GM19238 (cell line): Measurements from ENCODE around the gene TBCD.

Source experiments
- DNase-seq: peaks from one replicate; pipeline ENCODE4 v3.0.0; 2011; ENCODE audit warnings: low spot score; ENCODE audit not compliant: insufficient read length

The TBCD gene

DNA sequence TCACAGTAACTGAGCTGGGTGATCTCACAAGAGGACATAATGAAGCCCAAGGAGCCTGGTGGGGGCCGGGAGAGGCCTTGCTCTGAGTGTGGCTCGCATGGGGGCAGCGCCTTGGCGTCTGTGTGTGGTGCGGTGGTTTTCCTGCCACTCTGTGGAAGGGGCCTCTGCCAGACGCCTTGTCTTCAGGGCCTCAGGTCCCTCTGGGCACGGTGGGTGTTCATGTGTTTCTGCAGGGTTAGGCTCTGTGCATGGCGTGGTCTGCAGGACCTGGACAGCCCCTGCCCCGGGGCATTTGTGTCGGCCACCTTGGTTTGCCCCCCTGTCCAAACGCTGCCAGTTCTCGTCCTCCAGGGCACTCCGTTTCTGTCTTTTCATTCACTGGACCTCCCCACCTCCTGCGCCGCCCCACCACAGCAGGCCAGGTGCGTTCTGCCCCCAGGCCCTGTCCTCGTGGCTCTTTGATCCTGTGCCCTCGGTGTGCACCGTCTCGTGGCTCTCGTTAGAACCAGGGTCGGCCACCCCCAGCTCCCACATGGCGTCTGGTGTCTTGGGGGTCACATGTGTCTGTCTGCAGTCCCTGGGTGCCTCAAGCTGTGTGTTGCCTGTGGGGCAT is 131.7 kb downstream of the TBCD start:
- DNase-seq: no peak

DNA sequence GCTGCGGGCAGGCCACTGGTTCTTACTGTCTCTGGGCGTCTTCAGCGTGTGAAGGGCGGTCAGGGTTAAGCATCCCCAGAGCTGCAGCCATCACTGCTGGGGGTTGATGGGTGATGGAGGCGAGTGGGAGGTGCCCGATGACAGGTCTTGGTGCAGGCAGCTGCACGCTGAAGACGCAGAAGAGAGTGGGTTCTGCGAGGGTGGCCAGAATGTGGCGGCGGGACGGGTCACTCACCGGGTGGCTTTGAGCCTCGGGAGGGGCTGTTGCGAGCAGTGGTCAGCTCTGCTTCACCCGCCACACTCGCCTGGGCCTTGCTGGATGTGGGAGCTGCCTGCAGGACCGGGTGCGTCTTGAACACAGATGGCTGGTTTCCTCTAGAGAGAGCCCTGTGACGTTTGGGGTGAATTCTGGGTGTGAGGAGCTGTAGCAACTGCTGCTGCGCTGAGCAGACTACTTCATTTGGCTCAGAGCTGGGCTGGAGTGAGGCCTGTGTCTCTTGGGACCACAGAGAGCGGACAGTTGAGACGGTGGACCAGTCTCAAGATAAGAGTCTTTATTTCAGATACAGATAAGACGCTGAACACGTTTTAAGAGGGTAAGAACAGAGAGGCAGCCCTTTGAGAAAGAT is 132.6 kb downstream of the TBCD start:
- DNase-seq: no peak

DNA sequence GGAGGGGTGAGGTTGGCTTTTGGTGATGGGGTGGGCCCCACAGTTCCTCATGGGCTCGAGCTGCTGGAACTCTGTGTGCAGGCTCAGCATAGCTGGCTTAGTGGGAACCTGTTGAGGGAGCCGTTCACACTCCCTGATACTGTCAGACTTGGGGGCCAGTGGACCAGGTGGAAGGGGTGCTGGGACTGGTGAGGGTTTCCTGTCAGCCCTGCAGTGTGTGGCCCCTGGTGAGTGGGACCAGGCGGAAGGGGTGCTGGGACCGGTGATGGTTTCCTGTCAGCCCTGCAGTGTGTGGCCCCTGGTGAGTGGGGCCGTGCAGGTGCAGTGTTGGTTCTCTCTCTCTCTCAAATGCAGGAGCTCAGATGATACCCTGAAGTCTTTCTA is 133.1 kb downstream of the TBCD start:
- DNase-seq: peak; percentile 54

DNA sequence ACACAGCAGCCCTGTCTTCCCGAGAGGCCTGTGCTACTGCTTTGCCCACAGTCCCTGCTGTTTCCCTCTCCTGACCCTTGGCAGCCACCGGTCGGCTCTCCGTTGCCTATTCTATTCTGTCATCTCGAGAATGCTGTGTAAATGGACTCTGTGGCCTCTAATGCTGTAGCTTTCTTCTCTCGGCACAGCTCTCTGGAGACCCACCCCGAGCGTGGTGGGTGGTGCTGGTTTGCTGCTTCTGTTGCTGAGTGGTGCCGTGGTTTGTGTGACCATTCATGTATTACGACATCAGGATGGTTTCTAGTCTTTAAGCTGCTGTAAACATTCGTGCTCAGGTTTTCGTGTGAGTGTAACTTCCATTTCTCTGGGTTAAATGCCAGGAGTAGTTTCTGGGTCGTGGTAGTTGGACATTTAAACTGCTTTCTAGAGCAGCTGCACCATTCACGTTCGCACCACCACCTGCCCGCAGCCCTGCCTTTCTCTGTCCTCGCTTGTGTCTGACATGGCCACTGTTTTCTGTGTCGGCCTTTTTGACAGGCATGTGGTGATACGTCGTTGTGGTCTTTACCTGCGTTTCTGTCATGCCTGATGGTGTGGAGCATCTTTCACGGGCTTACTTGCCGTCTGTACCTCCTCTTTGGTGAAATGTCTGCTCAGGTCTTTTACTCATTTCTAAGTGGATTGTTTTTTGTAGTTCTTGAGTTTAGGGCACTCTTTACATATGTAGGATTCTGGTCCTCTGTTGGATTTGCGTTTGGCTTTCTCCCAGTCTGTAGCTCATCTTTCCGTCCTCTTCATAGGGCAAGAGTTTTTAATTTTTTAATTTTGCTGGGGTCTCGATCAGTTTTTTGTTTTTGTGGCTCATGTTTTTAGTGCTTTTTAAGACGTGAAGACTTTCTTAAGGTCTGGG is 135.6 kb downstream of the TBCD start:
- no peak for DNase-seq

DNA sequence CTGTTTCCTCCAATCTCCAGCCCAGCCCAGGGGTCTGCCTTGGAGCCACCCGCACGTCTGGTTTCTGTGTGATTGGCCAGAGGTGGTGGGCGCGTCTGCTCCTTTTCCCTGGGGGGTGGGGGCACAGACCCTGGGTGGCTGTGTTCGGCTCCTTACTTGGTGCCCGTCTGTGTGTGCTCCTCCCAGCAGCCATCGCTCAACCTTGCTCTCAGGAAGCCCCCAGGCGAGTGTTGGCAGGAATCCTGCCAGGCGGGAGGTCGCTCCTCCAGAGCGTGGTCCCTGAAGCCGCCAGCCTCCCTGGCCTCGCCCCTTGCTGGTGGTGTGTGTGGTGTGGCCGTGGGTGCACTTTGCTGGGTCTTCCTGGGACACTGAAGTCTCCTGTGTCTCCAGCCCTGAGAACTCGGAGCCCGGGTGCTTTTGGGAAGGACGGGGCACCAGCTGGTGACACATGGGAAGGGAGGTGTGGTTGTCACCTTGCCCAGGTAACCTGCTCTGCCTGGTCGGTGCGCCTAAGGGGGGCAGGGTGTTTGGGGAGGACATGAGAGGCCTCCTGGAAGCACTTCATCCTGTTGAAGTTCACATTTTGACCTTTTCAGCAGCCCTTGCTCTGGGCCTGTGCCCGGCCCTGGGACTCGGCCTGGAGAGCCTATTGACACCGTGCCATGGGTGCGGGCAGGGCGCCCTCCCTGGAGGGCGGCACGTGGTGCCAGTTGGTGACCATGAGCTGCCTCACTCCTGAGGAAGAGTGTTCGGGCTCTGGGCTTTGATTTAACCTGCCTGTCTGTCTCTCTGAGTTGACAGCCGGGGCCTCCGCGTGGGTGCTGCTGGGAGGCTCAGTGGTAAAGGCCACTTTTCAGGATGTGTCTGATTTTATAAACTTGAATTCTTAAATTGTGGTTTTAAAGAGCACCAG is 137.0 kb downstream of the TBCD start:
- DNase-seq: no peak

DNA sequence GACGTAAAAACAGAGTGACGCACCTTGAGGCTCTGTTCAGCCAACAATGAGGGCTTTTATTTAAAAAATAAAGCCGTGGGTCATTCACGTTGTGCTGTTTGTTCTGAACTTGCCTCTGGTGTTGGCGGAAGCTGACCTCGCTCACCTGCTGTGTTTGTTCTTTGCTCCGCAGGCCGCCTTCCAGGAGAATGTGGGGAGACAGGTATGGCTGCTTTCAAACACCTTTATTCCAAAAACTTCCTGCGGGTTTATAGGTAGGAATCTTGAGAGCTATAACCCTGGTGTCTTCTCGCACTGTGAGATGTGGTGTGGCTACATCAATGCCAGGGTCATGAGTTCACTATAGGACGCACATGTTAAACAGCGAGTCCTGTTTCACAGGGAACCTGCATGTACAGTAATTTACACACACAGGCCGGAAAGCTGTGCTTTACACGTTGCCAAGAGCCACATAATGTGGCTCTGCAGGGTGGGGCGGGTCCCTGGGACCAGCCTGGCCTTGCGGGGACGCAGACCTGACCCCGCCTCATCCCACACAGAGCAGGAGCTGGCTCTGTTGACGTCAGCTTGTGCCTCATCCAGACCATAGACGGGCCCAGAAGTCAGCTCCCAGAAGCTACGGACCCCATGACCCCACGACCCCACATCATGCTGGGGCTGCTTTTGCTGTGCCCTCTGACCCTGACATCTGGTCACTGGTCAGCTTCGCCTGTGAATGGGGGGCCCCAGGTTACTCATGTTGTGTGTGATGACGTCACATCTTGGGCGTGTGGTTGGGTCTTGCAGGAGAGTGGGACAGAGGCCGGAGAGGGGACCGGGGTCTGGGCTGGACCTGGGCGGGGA is 137.9 kb downstream of the TBCD start:
- no peak for DNase-seq

DNA sequence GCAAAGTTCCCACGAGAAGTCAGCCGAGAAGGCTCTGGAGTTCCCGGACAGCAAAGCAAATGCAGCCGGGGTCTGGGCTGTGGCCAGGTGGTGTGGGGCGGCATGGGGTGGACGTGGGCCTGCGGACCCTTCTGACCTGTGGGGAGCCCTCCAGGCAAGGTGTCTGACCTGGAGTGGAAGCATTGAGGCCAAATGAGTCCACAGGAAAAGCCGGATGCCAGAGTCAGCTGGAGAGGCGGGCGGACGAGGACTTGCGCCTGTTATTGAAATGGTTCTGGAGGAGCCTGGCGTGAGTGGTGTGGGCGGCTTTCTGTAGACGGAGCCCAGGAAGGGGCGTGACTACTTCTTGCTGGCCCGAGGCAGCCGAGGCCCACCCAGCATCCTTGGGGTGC is 138.5 kb downstream of the TBCD start:
- DNase-seq: no peak

DNA sequence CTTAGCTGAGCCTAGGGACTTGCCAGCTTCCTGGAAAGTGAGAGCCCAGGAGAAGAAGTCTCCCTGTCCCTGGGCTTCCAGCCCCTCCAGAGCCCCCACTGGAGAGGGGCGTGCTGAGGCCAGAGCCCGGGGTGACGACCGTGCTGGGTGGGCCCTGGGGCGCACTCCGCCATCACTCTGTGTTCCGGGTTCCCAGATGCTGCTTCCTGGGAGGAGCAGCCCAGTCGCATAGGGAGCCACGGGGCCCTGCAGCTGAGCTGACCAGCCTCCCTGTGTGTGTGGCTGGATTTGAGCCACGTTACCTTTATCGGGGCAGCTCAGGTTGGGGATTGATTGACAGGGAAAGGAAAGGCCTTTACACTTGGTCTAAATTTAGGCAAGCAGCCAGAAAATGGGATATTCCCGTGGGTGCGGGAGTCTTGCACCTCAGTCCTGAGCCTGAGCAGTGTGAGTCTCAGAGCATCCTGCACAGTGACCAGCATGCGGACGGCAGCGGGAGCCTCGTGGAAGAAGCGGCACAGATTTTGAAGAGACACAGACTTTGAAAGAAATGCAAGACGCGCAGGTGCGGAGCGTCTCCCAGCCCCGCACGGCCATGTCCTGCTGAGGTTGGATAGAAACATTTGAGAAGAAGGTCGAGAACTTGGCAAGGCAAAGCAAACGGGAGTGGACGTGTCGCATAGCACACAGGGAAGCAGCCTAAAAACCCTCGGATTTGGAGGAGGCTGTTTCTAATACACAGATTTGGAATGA is 139.2 kb downstream of the TBCD start:
- DNase-seq: no peak

DNA sequence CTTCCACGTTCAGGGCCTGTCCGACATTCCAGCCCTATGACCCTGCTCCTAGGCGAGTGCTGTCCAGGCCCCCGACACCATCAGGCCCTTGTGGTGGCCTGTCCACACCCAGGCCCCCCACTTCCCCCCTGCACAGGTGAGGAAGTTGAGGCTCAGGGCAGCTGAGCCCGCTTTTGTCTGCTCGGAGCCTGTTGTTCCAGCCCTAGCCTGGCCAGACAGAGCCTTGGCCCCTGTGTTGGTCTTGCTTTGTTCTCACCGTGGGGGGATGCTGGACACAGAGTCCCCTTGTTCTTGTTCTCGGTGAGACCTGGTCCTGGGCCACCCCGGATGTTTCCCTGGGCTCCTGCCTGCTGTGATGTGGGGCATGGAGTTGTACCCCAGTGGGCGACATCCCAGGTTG is 140.0 kb downstream of the TBCD start:
- no peak for DNase-seq

DNA sequence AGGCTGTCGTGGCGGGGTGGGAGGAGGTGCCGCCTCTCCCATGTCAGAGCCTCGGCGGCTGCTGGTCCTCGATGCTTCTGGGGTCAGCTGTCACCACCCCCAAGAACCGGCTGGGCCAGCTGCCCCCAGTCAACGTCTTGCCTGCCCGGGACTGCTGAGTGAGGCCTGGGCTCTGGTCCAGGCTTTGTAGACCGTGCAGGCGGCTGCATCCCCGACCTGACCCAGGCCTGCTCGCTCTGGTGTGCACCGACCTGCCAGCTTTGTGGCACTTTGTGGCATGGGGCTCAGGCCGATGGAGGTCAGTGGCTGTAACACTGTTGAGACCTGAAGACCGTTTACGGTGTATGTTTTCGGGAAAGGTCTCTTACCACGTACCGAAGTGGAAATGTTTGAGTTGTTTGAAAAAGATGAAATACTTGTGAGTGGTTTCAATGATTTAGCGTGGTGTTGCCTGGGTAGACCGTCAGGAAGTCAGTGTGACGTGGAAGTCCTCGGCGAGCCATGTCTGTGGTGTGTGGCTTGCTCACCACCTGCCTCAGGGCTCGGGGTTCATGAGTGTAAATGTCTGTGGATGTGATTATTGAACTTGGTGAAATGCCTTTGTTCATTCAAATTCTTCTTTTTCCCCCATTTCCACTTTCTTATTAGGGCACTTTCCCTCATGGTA is 141.2 kb downstream of the TBCD start:
- no peak for DNase-seq

DNA sequence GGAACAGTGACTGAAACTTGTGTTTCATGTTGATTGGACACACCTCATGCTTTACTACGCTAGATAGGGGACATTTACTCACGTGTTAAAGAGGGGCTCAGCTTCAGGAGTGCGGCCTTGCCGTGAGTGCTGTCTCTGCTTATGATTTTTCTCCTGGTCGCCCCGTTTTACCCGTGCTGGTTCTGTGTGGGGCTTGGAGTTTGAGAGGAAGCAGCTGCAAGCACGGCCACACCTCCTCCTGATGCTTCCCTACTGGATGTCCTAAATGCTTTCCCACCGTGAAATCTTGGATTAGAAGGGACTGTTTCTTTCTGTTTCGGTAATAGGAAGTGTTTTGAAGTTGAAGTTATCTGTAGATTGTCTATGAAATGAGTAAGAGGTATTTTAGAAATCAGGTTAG is 141.9 kb downstream of the TBCD start:
- DNase-seq: no peak

DNA sequence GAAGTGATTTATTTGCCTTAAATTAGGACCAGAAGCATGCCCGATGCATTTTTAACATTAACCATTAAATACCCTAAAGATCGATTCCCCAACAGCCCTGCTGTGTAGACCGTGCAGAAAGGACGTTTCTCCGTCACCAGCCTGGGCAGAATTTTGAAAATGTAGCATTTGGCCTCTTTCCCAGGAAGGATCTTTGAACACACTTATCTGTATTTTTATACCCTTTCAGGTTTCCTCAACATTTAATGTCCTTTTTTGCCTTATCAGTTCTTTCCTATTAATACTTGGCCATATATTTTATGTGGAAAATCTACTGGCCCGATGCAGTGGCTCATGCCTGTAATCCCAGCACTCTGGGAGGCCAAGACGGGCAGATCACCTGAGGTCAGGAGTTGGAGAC is 142.5 kb downstream of the TBCD start:
- DNase-seq: no peak

DNA sequence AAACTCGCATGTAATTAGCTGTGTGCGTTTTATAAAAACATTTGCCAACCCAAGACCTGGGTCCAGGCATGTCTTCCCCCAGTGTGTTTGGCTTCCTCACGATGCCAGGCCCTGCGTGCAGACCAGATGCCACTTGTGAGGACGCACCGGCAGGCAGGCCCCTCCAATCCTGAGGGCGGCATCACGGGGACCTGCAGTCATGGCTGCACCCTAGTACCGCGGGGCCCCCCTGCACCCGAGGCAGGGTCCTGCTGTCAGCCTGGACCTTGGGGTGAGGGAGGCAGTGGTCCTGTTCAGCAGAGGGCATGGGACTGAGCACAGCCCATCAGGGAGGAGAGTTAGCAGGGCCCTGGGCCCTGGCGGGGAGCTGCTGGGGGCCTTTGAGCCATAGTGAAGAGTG is 143.2 kb downstream of the TBCD start:
- no peak for DNase-seq

DNA sequence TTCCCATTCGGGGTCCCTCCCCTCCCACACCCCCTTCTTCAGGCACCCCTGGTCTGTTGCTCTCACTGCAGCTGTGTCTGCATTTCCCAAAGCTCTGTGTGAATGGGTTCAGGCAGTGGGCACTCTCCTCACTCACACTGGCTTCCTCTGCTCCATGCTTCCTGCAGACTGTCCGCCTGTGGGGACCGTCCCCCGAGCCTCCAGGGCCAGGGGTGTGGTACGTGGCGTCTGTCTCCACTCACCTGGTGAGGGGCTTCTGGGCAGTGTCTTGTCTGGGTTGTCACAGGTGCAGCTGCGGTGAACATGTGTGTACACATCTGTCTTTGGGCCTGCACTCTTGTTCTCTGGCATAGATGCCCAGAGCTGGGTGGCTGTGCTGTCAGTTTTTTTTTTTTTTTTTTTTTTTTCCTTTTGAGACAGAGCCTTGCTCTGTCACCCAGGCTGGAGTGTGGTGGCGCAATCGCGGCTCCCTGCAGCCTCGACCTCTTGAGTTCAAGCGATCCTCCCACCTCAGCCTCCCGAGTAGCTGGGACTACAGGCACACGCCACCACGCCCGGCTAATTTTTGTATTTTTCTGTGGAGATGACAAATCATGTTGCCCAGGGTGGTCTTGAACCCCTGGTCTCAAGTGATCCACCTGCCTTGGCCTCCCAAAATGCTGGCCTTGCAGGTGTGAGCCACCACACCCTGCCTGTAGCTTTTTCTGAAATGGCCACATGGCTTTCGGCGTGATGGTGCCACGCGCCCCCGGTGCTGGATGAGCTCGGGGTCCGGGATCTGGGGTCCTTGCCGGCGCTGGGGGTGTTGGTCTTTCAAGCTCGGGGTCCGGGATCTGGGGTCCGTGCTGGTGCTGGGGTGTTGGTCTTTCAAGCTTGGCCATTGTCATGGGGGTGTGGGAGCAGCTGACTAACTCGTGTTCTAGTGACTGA is 144.5 kb downstream of the TBCD start:
- no peak for DNase-seq

DNA sequence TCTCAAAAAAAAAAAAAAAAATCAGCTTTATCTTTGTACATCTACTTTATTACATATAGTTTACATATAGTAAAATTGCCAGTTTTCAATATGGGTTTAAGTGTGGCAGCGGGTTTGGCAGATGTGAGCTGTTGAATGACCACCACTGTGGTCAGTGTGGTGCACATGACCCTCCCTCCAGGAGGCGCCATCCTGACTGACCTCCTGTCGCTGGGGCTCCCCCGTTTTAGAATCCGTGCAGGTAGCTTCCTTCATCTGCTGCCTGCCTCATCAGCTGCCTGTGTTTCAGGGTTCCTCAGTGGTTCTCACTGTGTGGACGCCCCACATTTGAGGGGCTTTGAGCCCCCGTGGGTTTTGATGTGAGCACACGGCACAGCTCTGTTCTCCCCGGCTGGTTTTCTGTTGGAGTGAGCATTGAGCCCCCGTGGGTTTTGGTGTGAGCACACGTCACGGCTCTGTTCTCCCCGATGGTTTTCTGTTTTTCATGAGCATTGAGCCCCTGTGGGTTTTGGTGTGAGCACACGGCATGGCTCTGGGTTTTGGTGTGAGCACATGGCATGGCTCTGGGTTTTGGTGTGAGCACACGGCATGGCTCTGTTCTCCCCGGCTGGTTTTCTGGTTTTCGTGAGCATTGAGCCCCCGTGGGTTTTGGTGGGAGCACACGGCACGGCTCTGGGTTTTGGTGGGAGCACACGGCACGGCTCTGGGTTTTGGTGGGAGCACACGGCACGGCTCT is 145.8 kb downstream of the TBCD start:
- DNase-seq: no peak

DNA sequence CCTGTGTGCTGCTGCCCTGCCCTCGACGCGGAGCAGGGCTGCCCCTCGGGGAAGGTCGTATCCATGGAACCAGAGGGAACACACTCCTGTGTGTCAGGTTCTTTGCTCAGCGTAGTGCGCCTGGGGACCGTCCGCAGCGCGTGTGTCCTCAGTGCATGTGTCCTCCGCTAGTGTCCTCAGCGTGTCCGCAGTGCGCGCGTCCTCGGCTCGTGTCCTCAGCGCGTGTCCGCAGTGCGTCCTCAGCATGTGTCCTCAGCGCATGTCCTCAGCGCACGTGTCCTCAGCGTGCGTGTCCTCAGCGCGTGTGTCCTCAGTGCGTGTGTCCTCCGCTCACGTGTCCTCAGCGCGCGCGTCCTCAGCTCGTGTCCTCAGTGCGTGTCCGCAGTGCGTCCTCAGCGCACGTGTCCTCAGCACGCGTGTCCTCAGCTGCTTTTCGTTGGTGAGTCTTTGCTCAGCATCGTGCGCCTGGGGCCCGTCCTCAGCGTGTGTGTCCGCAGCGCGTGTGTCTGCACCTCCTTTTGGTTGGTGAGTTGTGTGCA is 147.2 kb downstream of the TBCD start:
- no peak for DNase-seq

DNA sequence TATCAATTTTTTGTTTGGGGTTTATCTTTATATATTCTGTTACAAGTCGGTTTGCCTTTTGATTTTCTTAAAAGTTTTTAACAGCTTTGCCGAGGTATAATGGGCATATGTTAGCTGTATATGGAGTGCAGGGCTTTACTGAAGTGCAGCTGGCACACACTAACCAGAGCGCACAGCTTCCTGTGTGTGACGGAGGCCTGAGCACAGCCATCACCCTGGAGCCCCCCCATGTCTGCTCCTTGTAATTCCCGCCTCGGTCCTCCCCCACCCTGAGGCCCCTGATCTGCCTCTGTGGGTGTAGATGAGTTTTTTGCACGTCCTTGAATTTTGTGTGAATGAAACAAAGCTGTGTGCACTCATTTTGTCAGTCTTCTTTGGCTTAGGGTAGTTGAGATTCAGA is 148.1 kb downstream of the TBCD start:
- DNase-seq: no peak
